Stomach (tissue), 9 donors: ENCODE measurements around the gene LDLRAD3. TPM values are rescaled to one million over a fixed set of nuclear protein-coding genes. Genes with fewer than 3 reads are reported as not detected.
A peak's percentile ranks its signal among the peaks of the same experiment; 100 is the strongest.

Experiments used
- DNase-seq, 2 donors: peaks; one replicate each; pipeline versions ENCODE4 v3.0.0 to v3.0.0-alpha.2; 2013 to 2019
- H3K27ac ChIP-seq, 5 donors: fragments of 200-600 bp in 4 of 5; sonication (generic) in 4 of 5; one replicate each; pipeline ENCODE4 v1.5.1; 2013 to 2019; ENCODE audit warnings: mild to moderate bottlenecking in 1 of 5, moderate library complexity in 1 of 5
- H3K27me3 ChIP-seq, 3 donors: fragments of 200-600 bp; sonication (generic); one replicate each; pipeline ENCODE4 v1.5.1; 2017 to 2019; ENCODE audit warnings: mixed run types in 1 of 3
- H3K36me3 ChIP-seq, 4 donors: fragments of 200-600 bp; sonication (generic); 1 replicate in 3 of 4; 2 replicates in 1 of 4; pipeline ENCODE4 v1.5.1; 2016 to 2019
- H3K4me1 ChIP-seq, 4 donors: fragments of 200-600 bp; sonication (generic); one replicate each; pipeline ENCODE4 v1.5.1; 2016 to 2019
- H3K4me3 ChIP-seq, 4 donors: fragments of 200-600 bp; sonication (generic) in 3 of 4; one replicate each; pipeline ENCODE4 v1.5.1; 2016 to 2019; ENCODE audit warnings: mild to moderate bottlenecking in 1 of 4
- H3K9me3 ChIP-seq, 4 donors: fragments of 200-600 bp; sonication (generic); one replicate each; pipeline ENCODE4 v1.5.1; 2016 to 2019
- EP300 ChIP-seq: sonication (generic); formaldehyde crosslinking; IDR thresholded peaks from one replicate; pipeline ENCODE4 v1.6.1; 2017; ENCODE audit warnings: antibody characterized with exemption
- POLR2A ChIP-seq, 4 donors: fragments of 450-650 bp; IDR thresholded peaks; one replicate each; pipeline ENCODE4 v1.6.1; 2016; ENCODE audit warnings: antibody characterized with exemption in 4 of 4, control low read depth in 2 of 4, mild to moderate bottlenecking in 1 of 4, moderate library complexity in 1 of 4
- POLR2AphosphoS5 ChIP-seq, 3 donors: sonication (generic); formaldehyde crosslinking; IDR thresholded peaks; one replicate each; pipeline ENCODE4 v1.6.1; 2016; ENCODE audit warnings: antibody characterized with exemption in 3 of 3
- WGBS, 5 donors: extraction: QIAGEN DNeasy Blood & Tissue Kit in 3 of 5; methylation state at CpG; one replicate each; pipeline versions ENCODE4 v1.1.5 to v1.1.7; 2013 to 2018; 5-methylcytosine and 5-hydroxymethylcytosine counted together
- intact Hi-C: fragments of 100-400 bp; cut with DNase I; formaldehyde crosslinking; loops from one replicate; pipeline ENCODE4 v1.15.1; 2023; ENCODE audit warnings: low total_unique reads
- polyA plus RNA-seq, 3 donors: library from polyadenylated mRNA; stranded (reverse); fragments of 200-250 nt; gene quantifications; one replicate each; pipeline ENCODE4 v1.2.3, GENCODE V29; 2013
- total RNA-seq, 5 donors: library from RNA; depleted of rRNA; stranded (reverse); fragments of >200 nt; gene quantifications; one replicate each; pipeline versions ENCODE4 v1.1.0 to v1.2.3, GENCODE V29; 2014 to 2016
- TF ChIP-seq, protein P1 (sequence below), 7 experiments: fragments of 450-650 bp in 4 of 7; fragments of 200-600 bp in 3 of 7; sonication (generic) in 3 of 7; IDR thresholded peaks; one replicate each; pipeline ENCODE4 v1.5.1; 2016 to 2019; ENCODE audit warnings: antibody characterized with exemption in 7 of 7, control low read depth in 2 of 7, mild to moderate bottlenecking in 1 of 7
- donor health status: healthy with polysubstance abuse.
- donor health status: Bipolar disorder and iron deficiency.
- donor health status: healthy.

Gene LDLRAD3
- total and polyA plus RNA-seq, 8 donors = 2.0 to 22.8 (median 7.9) TPM

DNA sequence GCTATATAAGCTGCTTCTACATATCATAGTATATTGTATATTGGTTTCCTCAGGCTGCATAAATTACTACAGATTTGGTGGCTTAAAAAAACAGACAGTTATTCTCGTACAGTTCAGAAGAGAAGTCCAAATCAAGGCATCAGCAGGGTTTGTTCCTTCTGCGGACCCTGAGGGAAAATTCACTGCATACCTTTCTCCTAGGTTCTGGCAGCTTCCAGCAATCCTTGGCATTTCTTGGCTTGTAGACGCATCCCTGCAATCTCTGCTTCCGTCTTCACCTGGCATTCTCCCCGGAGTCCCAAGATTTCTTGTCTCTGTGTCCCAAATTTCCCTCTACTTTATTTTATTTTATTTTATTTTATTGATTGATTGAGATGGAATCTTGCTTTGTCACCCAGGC lies 202.6 kb downstream of the LDLRAD3 start:
- Histone ChIP-seq H3K9me3 (no peaks in the 10 kb centered on the region), H3K27ac (no peak overlapping the region), H3K4me3 (no peak overlapping the region), H3K27me3 (no peaks in the 10 kb centered on the region), H3K4me1 (peaks cover 4 to 15% (median 9%) of the 10 kb centered on the region in 4 donors), H3K36me3 (no peaks in the 10 kb centered on the region)
- WGBS, 5 donors = 87 to 95% (median 89%) methylated on average over 5 of the region's 5 CpGs
- no peak for TF ChIP-seq POLR2AphosphoS5 (IDR thresholded peaks at IDR 0.05)
- TF ChIP-seq, protein P1, sequence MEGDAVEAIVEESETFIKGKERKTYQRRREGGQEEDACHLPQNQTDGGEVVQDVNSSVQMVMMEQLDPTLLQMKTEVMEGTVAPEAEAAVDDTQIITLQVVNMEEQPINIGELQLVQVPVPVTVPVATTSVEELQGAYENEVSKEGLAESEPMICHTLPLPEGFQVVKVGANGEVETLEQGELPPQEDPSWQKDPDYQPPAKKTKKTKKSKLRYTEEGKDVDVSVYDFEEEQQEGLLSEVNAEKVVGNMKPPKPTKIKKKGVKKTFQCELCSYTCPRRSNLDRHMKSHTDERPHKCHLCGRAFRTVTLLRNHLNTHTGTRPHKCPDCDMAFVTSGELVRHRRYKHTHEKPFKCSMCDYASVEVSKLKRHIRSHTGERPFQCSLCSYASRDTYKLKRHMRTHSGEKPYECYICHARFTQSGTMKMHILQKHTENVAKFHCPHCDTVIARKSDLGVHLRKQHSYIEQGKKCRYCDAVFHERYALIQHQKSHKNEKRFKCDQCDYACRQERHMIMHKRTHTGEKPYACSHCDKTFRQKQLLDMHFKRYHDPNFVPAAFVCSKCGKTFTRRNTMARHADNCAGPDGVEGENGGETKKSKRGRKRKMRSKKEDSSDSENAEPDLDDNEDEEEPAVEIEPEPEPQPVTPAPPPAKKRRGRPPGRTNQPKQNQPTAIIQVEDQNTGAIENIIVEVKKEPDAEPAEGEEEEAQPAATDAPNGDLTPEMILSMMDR (IDR thresholded peaks at IDR 0.05) = no peak
- TF ChIP-seq EP300 = no peak
- TF ChIP-seq POLR2A (IDR thresholded peaks at IDR 0.05) = no peak
- no peak for DNase-seq
- intact Hi-C loops = no loop called here

- Histone ChIP-seq H3K36me3 (no peaks in the 10 kb centered on the region), H3K27me3 (no peaks in the 10 kb centered on the region), H3K4me1 (peaks cover 4 to 15% (median 9%) of the 10 kb centered on the region in 4 donors), H3K9me3 (no peaks in the 10 kb centered on the region), H3K4me3 (no peak overlapping the region), H3K27ac (no peak overlapping the region)
- intact Hi-C loops = no loop called here
- 24 to 87% (median 35%) methylated on average over 1 of the region's 1 CpG for WGBS, 5 donors
- DNase-seq = no peak
- TF ChIP-seq, protein P1 (IDR thresholded peaks at IDR 0.05) = no peak
- no peak for TF ChIP-seq POLR2AphosphoS5 (IDR thresholded peaks at IDR 0.05)
- TF ChIP-seq EP300 = no peak
- no peak for TF ChIP-seq POLR2A (IDR thresholded peaks at IDR 0.05)
Observed at GRCh38 chr11:36147491-36147890, 203.6 kb downstream of the LDLRAD3 start.

DNA sequence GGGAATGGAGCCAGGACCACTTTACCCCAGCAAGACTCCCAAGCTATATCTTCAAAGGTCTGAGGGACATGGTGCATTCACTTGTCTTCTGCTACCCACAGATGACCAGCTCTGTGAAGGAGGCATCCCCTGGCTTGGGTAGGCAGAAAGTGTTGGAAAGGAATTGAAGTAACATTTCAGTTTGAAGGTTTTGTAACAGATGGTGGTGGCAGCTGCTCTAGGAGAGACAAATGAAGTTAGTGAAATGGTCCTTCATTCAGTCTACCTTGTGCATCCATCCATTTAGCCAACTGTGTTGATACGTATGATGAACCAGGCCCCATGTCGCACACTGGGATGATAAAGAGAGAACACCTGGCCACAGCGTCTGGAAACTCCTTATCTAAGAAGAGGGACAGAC lies 204.8 kb downstream of the LDLRAD3 start:
- no peaks in the 10 kb centered on the region for H3K9me3 ChIP-seq
- intact Hi-C loops = no loop called here
- no peak overlapping the region for H3K27ac ChIP-seq
- peaks cover 4 to 15% (median 9%) of the 10 kb centered on the region in 4 donors for H3K4me1 ChIP-seq
- no peaks in the 10 kb centered on the region for H3K27me3 ChIP-seq
- no peak overlapping the region for H3K4me3 ChIP-seq
- DNase-seq = no peak
- no peak for TF ChIP-seq EP300
- no peak for TF ChIP-seq POLR2AphosphoS5 (IDR thresholded peaks at IDR 0.05)
- TF ChIP-seq, protein P1 (IDR thresholded peaks at IDR 0.05) = no peak
- TF ChIP-seq POLR2A (IDR thresholded peaks at IDR 0.05) = no peak
- WGBS, 5 donors = 88 to 98% (median 94%) methylated on average over 3 of the region's 3 CpGs
- H3K36me3 ChIP-seq = no peaks in the 10 kb centered on the region

DNA sequence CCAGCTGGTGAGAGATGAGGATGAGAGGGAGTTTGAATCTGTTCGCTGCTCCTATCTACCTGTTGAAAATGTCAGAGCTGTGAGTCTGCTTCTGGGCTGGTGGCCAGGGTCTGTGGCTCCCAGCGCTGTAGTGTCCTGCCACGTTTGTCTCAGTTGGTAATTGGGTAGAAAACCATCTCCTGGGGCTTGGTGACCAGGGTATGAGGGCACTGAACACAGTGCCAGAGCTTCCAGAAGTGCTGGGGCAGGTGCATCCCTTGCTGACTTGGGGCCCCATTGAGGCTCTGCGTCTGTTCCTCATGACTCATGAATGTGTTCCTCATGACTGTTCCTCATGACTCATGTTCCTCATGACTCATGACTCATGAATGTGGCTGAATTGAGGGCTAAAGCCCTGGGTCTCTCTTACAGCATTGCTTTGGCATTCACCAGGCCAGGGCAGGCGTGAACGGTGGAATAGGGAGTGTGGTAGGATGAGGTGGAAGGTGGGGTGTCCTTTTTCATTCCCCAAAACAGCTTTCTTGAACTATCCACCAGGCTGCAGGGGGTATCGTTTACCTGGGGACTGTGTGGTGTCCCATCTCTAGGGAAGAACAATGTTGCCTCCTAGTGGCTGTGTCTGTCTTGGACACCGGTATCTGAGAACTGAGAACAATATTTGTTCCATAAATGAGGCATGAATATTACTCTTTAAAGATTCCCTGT lies 205.8 kb downstream of the LDLRAD3 start:
- Histone ChIP-seq H3K4me1 (peaks cover 4 to 15% (median 9%) of the 10 kb centered on the region in 4 donors), H3K36me3 (no peaks in the 10 kb centered on the region), H3K27me3 (no peaks in the 10 kb centered on the region), H3K4me3 (no peak overlapping the region), H3K27ac (peak overlapping the region in 2 of 5 donors; percentile 50 to 62), H3K9me3 (no peaks in the 10 kb centered on the region)
- DNase-seq = peak; percentile 33 to 80
- 49 to 65% (median 51%) methylated on average over 7 to 8 of the region's 8 CpGs for WGBS, 5 donors
- TF ChIP-seq, protein P1 (IDR thresholded peaks at IDR 0.05) = peak in 1 of 7 experiments; percentile 8
- TF ChIP-seq POLR2AphosphoS5 (IDR thresholded peaks at IDR 0.05) = peak in 2 of 3 donors; percentile 67 to 87
- no peak for TF ChIP-seq POLR2A (IDR thresholded peaks at IDR 0.05)
- intact Hi-C loops = no loop called here
